GM12801 (cell line): ENCODE measurements around the gene MRPS18C.

Experiments used
- TF ChIP-seq, protein P1 (sequence below): IDR thresholded peaks from one replicate; pipeline ENCODE4 v1.5.1; 2011; ENCODE audit warnings: control low read depth; ENCODE audit not compliant: insufficient read length; ENCODE audit errors: extremely low read depth

MRPS18C gene

GRCh38 chr4:83455281-83456183 lies at the start of gene MRPS18C, which contains the start of gene HELQ:
Gene MRPS18C, plus strand, starts transcription at chr4:83456058. Its CDS starts 20 bp downstream, at chr4:83456078.
Gene HELQ, minus strand, starts transcription at chr4:83455823. Its CDS starts 130 bp downstream, at chr4:83455693.
- TF ChIP-seq, protein P1, sequence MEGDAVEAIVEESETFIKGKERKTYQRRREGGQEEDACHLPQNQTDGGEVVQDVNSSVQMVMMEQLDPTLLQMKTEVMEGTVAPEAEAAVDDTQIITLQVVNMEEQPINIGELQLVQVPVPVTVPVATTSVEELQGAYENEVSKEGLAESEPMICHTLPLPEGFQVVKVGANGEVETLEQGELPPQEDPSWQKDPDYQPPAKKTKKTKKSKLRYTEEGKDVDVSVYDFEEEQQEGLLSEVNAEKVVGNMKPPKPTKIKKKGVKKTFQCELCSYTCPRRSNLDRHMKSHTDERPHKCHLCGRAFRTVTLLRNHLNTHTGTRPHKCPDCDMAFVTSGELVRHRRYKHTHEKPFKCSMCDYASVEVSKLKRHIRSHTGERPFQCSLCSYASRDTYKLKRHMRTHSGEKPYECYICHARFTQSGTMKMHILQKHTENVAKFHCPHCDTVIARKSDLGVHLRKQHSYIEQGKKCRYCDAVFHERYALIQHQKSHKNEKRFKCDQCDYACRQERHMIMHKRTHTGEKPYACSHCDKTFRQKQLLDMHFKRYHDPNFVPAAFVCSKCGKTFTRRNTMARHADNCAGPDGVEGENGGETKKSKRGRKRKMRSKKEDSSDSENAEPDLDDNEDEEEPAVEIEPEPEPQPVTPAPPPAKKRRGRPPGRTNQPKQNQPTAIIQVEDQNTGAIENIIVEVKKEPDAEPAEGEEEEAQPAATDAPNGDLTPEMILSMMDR = no peak

DNA sequence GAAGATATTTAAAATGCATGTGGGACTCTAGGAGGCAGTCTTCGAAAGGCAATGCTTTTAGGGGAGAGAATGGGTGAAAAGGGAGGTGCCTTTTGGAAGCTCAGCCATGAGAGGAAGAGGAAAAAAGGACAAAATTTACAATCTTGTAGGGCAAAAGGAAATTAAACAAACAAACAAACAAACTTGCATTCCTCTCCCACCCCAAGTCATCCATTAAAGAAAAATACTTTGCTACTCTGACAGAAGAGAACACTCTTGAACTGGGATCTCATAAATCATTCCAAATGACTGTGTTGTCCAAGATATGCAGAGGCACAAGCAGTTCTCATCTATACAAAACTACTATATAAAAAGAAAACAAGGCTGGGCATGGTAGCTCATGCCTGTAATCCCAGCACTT lies 47.0 kb upstream of the MRPS18C start:
- TF ChIP-seq, protein P1 = no peak

DNA sequence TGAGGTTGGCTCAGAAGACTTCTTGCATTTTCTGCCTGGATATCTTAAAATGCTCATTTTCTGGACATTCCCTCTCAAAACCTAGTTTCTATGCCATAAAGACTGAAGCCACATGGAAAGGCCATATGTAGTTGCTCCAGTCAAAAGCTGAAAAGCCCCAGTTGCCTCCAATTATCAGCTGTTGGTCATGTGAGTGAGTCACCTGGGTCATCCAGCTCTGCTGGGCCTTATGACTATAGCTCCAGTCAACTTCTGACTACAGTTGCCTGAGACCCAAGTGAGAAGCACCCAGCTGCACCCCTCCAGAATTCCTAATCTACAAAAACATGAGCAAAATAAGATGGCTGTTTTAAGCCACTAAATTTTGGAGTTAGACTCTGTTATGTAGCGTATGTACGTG lies 42.2 kb upstream of the MRPS18C start:
- TF ChIP-seq, protein P1 = no peak

DNA sequence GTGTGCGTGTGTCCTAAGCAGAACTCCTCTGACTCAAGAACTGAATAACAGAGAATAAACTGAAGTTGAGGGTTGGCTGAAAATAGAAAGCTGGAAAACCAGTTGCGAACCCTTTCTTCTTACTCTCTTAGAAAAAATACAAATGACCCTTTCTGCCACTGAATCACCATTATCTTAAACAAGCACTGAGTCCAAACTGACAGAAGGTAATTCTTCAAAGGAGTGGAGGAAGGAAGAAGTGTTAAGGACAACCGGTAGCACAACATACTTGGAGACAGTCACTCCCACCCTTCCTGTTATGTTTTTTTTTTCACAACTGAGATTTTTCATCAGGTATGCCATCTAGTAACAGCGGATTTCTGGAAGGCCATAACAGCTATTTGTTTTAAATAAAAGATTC lies 38.3 kb upstream of the MRPS18C start:
- TF ChIP-seq, protein P1 = no peak

- TF ChIP-seq, protein P1 = no peak
Observed at GRCh38 chr4:83418211-83418610, 37.6 kb upstream of the MRPS18C start.

GRCh38 chr4:83431200-83431599 lies 24.7 kb upstream of the MRPS18C start:
- TF ChIP-seq, protein P1 = no peak

DNA sequence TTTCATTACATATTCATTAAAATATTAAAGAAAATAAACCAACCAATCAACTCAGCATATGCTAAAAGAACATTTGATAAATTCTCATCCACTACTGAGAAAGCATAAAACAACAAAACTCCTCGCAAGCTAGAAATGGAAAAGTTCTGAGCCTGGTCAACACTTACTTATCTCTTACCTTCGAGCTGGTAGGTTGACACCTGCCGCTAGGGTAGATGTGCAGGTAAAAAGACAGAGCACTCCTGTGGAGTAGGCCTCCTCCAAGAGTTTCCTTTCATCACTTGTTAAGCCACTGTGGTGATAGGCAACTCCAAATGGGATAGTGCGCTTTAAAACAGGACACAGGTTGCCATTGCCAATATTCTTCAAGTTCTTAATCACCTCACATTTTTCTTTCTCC lies 19.2 kb upstream of the MRPS18C start:
- TF ChIP-seq, protein P1 = no peak
